NCI-H524 treated with DMSO at 0.1 percent for 48 hours (cell line): Measurements from ENCODE around the gene KCNJ18.
"Not testable (repeated sequence)": the region's sequence is repeated elsewhere in the genome, so short reads cannot be mapped to it uniquely, and the experiment has no call there.

ENCODE experiments used
- DNase-seq: peaks from one replicate; lab custom pipeline; 2025; lab: John Stamatoyannopoulos, UW

KCNJ18 gene

DNA sequence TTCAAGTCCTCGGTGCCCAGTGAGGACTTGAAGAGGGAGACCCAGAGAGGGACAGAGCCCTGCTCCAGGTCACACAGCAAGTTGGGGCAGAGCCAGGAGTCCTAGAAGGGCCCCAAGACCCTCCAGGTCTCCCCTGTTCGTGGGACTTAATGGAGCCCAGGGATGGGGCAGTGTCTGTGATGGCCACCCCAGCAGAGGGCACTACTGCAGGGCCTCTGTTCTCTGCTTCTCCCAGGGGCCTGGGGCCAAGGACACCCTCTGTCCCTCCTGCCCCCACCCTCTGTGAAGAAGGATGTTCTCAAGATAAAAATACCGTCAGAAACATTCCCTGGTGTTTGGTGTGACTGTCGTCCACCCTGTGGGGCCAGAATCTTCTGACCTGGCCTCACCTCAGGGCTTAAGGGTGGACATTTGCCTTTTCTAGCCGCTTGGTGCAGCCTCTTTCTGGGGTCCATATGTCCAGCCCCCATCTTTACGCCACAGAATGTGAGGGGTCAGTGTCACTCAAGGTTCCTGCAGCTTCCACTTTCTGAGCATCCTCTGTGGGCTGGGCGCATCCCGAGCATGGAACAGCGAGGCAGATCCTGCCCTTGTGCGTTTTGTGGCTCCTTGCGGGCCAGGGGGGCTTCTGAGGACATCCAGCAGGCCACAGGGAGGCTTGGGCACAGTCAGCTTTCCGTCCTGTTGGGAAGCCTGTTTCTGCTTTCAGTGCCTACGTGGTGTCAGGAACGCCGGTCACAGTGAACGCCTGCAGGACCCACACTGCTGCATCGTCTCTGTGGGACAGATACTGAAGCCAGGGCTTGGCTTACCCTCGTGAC, at the start of gene KCNJ18:
KCNJ18 (plus strand) TSS at position 641 of the 821 bp plus-strand sequence. CDS start 10,264 bp downstream, outside the sequence.
- DNase-seq: not testable (repeated sequence)

DNA sequence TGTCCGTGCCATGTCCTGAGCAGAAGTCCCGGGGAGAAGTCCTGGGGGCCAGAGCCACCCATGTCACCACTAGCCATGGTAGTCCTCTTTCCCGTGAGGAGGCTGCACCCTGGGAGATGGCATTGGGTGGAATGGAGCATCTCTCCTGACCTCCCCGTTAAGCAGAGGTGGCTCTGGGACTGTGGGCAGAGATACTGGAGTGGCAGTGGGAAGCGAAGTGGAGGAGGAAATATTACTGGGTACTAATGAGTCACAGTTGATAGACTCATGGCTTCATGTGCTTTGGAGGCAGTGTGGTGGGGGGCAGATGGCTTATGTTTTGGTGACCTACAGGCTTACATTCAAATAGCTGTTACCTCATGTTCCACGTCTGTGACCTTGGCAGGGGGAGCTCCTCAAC, 44.2 kb upstream of the KCNJ18 start:
- DNase-seq: not testable (repeated sequence)

DNA sequence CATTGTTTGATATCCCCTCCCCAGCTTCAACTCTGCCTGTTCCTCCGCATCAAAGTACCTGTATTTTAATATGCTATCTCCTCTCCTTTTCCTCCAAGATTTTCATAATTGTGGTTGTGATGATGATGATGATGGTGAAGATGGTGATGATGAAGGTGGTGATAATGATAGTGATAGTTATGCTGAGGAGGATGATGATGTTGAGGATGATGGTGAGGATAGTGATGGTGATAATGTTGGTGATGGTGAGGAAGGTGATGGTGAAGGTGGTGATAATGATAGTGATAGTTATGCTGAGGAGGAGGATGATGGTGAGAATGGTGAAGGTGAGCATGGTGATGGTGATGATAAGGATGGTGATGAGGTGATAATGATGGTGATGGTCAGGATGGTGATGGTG, 42.3 kb upstream of the KCNJ18 start:
- DNase-seq: not testable (repeated sequence)

DNA sequence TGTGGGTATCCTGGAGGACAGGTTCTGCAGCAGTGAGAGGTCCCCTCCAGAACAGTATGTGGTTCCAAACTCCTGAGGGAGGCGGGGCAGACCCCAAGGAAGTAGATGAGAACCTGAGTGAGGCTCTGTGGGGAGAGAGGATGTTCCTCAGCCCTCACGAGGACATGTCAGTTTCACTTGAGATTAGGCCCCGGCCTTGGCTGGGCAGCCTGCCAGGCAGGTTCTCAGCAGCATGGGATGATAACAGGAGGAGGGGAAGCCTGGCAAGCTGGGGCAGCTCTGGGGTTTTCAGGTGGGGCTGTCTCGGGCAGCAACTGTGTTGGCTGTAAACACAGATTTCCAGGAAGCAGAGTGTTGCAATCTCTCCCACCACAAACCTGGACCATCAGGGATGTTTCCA, 40.3 kb upstream of the KCNJ18 start:
- not testable (repeated sequence) for DNase-seq

DNA sequence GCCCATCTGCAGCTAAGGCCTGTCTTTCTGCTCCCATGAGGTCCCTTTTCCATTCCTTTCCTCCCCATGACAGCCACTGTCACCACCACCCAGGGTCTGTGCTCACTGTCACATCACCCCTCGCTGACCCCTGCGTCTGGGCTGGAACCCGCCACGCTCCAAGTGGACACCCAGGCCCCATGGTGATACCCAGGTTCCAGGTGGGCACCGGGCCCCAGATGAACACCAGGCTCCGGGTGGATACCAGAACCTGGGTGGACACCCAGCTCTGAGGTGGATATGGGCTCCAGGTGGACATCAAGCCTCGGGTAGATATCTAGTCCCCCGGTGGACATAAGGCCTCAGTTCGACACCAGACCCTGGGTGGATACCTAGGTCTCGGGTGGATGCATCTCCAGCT, 39.1 kb upstream of the KCNJ18 start:
- DNase-seq: not testable (repeated sequence)

DNA sequence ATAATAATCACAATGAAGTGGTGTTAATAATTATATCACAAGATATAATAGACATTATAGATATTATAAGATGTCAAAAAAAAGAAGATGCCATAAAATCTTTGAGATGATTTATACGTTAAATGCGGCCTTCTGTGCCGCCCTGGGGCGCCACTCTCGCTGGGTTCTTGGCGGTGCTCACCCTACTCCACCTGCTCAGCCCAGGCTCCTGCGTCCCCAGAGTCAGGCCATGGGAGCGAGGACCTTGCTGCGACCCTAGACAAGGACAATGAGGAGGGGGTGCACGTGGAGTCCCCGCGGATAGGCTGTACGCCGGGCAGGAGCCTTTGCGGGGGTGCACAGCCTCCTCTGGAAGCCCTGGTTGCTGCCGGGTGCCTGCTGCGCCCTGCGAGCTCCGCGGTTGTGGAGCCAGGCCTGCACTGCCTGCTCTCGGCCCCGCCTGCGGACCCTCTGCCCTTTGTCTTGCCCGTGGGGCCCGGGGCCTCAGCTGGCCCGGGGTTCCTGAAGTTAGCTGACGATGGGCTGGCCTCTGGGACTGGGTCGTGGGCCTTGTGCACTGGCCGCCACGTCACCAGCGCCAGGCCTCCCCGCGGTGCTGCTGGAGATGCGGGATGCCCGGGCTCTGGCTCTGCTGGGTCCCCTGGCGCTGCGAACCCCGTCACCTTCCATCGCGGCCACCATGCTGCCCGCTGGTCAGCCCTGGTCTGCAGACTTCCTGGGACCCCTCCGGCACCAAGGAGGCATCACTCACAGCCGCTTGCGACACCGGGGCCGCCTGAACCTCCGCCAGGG, 35.6 kb upstream of the KCNJ18 start:
- DNase-seq: not testable (repeated sequence)

DNA sequence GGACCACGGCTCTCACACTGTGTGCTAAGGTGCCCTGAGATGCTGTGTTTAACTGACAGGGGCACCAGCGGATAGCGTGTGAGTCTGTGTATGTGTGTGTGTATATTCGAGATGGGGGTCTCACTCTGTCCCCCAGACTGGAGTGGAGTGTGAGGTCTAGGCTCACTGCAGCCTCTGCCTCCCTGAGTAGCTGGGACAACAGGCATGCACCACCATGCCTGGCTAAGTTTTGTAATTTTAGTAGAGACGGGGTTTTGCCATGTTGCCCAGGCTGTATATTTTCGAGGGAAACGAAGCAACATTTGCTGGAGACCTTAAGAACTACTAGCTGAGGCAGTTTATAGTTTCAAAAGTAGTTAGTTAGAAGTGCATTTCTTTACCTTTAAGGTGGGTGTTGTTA, 32.7 kb upstream of the KCNJ18 start:
- DNase-seq: not testable (repeated sequence)

DNA sequence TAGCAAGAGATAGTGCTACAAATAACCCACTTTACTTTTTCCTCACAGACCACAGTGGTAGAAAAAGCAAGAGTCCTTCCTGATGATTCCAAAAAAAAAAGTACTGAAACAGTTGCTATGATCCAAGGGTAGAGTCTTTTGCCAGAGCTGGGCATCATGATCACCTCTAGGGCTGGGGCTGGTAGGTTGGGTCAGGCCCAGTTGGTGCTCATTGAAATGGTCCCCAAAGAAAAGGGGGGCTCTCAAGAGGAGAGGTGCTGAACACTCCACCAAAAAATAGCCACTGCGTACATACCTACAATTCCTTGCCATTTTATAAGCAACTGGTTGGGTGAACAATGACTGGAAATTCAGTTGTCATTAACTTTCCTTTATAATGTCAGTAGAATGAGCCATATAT, 30.9 kb upstream of the KCNJ18 start:
- DNase-seq: not testable (repeated sequence)

DNA sequence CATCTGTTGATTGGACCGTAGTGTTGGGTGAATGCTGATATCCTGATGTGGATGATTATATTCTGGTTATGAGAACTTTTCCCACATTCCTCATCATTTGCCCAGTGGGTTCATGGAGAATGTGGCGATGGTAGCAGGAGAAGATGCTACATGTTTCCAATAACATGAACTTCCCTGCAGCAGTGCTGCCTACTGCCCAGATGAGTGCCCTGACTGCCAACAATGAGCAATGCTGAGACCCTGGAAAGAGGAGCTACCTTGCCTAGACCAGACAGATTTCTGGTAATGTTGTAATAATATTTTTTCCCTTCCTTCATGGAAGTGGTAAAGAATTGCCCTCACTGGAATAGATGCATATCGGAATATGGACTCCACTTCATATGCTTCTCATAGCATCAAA, 29.2 kb upstream of the KCNJ18 start:
- not testable (repeated sequence) for DNase-seq

DNA sequence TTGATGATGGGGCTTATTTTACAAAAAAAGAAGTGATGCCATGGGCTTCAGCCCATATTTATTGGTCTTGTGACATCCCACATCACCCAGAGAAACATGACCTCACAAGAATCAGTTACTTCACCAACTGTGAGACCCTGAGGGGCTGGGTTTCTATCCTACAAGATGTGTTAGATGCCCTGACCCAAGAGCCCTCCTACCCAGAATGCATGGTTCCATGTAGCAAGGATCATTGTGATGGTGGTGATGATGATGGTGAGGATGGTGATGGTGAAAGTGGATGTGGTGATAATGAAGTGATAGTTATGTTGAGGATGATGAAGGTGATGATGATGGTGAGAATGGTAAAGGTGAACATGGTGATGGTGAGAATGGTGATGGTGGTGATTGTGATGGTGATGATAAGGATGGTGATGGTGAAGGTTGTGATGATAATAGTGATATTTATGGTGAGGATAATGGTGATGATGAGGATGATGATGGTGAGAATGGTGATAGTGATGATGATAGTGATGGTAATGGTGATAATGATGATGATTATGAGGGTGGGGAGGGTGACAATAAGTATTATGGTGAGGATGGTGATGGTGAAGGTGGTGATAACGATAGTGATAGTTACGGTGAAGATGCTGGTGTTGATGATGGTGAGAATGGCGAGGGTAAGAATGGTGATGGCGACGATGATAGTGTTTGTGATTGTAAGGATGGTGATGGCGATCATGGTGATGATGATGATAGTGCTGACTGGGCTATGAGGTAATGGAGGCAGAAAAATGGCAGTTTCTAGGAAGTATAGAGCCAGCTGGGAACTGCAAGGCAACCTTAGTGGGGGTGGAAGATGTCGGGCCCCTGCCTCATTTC, 28.5 kb upstream of the KCNJ18 start:
- not testable (repeated sequence) for DNase-seq

DNA sequence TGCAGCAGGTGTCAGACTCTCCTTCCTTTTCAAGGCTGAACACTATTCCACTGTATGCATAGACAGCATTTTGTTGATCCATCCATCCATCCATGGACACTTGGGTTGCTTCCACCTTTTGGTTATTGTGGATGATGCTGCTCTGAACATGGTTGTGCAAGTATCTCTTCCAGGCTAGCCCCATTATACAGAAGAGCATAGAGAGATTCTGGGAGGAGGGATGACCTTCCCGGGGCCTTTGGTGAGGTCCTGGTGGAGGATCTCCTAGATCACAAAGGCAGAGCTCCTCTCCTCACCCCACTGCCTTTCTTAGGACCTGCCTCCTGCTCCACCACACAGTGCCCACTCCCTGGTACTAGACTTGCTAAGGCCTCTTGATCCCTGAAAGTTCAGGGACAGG, 27.2 kb upstream of the KCNJ18 start:
- DNase-seq: not testable (repeated sequence)

DNA sequence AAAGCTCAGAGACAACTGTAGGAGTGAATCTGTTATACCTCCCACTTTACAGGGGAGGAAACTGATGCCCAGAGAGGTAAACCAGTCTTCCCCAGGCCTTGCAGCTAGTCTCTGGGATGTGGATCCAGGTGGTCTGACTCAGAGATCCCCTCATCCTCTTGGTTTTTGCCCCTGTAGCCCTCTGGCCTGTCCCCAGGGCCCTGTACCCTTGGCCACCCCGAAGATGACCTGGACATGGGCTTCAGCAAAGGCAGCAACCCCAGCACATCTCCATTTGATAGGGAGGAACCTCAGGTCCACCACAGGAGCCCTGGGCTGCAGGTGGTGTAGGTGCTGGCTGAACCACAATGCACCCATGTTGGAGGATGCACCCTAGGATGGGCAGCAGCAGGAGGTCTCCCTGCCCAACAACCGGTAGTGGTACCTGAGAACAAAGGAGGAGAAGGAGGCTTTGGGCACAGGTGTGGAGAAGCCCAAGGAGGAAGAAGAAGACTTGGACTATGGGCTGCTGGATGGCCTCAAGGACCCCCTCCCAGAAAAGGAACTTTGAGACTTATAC, 26.3 kb upstream of the KCNJ18 start:
- not testable (repeated sequence) for DNase-seq

DNA sequence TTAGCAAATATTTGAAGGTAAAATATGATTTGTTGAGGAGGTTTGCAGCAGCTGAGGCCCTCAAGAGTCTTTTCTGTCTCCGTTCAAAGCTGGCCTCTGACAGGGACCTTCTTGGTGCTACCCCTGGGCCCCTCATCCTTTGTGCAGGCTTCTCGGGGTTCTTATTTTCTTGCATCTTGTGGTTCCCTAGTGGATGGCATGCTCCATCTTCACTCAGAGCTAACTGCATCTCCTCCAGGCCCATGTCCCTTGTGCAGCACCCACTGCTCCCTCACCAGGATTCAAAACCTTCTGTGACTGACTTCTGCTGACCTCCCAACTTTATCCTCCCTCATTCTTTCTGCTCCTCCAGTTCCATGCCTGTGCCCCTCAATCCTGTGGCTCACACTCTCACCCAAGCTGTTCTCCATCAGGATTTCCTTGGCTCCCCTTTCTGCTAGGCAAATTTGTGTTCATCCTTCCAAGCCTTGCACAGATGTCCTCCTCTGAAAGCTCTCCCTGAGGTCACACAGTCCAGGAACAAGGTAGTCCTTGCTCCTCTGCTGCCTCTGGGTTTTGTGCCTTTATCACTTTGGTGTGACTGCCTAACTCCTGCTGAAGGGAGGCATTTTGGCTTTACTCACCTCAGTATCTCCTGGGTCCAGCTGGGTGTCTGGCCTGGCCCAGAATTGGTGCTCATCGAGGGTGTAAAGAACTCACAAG, 25.5 kb upstream of the KCNJ18 start:
- not testable (repeated sequence) for DNase-seq

DNA sequence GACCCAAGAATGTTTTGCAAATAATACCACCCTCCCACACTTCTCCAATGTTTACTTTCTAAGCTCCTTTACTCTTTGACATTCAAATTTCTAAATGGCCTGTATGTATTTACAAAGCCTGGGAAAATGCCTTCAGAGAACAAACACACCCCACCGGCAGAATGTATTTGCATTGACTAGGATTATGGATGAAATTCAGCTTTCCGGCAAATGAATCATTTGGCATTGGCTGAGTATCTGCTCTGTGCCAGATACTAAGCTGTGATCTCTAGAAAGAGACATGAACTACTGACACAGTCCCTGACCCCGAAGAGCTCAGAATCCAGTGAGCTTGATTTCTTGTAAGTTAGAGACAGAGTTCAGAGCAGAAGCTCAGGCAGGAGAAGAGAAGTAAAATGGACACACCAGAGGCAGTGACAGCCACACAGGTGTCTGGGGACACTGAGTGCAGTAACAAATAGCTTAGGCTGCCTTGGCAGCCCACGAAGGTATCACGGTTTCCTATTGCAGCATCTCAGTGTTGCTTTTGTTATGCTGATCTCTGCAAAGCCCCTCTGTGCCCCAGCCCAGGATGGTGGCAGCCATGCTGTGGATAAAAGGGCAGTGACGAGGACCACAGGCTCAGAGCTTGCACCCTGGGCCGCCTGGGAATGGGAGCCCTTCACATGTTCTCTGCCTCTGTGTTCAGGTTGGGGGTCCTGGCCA, 24.8 kb upstream of the KCNJ18 start:
- DNase-seq: not testable (repeated sequence)

DNA sequence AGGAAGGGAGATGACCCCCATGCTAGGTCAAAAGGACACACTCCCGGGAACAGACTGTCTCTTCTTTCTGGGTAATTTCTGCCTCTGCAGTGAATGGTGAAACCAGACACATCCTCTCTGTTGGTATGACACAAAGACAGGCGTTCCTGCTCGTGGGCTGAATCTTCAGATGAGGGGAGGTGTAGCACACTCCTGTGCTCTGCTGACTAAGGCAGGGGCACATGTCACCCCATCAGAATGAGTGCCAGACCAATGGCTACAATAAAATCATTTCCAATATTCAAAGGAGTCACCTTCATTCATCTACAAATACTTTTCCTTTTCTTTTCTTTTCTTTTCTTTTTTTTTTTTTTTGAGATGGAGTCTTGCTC, 24.2 kb upstream of the KCNJ18 start:
- DNase-seq: not testable (repeated sequence)

DNA sequence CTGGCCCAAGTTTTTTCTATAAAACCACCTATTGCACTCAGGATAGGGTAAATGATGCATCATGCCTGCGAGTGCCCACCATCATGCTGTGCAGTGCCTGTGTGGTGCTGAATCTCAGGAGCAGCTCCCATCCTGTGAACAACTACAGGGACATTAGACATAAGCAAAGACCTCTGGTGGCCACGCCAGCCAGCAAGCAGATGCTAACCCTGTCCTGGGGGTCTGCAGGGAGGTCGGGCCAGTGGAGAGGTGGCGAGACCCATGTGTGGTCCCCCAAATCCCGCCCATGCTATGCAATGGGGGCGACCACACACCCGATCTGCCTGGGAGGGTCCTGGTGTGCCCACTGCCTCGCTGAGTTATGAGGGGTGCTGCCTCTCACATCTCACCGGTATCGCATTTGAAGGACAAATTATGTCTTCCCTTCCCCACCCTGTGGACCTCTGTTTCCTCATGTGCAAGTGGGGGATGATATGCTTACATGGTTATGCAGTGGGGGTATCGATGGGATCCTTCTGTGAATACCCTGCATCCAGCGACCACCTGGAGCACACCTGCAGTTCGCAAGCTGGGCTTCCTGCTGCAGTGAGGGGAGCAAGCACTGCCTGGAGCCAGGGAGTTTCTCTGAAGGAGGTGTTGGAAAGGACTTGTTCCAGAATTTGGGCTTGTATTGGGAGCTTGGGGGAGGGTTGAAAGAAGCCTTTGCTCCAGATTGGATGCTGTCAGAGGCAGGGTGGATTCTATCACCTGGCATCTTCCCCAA, 23.4 kb upstream of the KCNJ18 start:
- DNase-seq: not testable (repeated sequence)

DNA sequence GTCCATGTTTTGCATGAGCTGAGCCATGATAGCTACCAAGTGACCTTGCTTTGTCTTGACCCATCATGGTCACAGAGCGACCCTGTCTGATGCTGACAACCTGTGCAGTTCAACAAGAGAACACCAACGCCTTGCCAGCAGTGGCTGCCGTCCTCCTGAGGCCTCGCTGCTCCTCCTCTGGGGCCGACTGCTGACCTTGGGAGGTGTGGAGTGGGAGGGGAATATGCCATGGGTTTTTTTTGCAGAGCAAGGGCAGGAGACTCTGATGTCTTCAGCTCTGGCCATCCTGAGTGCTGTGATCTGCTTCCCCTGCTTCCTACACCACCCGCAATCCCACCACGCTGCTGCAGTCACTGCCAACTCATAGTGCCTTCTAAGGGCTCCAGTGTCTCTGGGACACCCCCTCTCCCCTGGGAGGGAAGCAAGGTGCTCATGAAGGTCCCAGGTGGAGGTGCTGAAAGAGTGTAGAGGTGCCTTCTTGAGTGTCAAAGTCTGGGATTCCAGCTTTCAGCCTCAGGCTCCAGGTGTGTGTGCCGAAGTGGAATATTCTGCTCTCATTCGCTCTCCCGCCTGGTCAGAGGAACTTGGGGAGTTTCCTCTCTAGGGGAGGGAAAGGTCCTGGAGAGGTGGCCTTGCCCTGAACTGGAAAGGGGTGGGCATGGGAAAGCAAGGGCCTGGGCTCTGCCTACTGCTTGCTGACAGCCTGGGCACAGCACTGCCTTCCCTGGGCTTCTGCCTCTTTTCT, 22.5 kb upstream of the KCNJ18 start:
- not testable (repeated sequence) for DNase-seq

DNA sequence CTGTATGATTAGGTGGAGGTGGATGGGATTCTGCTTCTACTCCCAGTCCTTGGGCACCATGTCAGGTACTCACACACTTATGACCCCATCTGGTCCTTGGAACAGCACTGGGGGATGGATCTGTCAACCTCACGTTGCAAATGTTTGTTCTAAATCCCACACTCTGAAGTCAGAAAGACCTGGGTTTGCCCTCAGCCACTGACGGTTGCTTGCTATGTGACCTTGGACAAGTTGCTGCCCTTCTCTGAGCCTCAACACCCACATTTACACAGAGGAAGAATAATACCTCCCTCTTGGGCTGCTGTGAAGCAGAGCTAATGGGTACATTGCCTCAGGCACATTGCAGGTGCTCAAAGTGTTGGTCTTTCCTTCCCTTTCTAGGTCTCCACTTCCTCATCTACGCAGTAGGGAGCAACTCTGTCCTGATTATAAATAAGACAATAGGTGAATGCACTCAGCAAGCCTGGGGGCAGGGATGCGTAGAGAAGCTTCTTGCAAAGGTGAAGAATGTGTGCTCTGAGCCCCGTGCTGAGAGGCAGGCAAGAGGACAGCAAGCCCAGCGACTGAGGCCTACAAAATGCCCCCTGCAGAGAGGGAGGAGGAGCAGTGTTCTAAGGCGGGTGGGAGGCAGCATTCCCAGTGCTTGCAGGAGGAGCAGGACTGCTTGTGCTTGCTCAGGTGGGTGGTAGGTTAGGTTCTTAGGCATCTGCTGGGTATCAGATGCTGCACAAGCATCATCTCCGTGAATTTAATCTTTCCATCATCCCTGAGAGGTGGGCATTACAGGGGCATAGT, 21.8 kb upstream of the KCNJ18 start:
- DNase-seq: not testable (repeated sequence)
